22Rv1 (cell line): Measurements from ENCODE around the gene FBP2.

Experiments
- CTCF ChIP-seq: fragments of 450-650 bp; IDR thresholded peaks from 2 replicates; pipeline ENCODE4 v1.5.1; 2017; ENCODE audit warnings: mild to moderate bottlenecking
- ZFX ChIP-seq: fragments of 450-650 bp; IDR thresholded peaks from 2 replicates; pipeline ENCODE4 v1.6.1; 2017; ENCODE audit warnings: antibody characterized with exemption, borderline replicate concordance

- TF ChIP-seq CTCF: no peak
- no peak for TF ChIP-seq ZFX
Observed at GRCh38 chr9:94619026-94619425, 25.4 kb upstream of the FBP2 start.
